Measurements from ENCODE around the gene TMEM59L. TPM values are rescaled to one million over a fixed set of nuclear protein-coding genes. Genes with fewer than 3 reads are reported as not detected.

TMEM59L gene
- total and polyA plus RNA-seq, 2 of the 13 experiments (the other 11 are each of a cell fraction or from before 2014, with no cell fraction given), result 0.97 to 5.5 TPM

GRCh38 chr19:18589380-18590272 lies 23.0 kb upstream of the TMEM59L start (continued):
- TF ChIP-seq ZMAT3 (CRISPR knock-in tag; conservative IDR thresholded peaks at IDR 0.05), result peak; percentile 95; the same call in 1 of the 2 replicates
- no peak for TF ChIP-seq ZNF337 (CRISPR knock-in tag; IDR thresholded peaks at IDR 0.05; ENCODE audit: borderline replicate concordance, low read depth)
- peak; percentile 21 for TF ChIP-seq TARDBP (CRISPR knock-in tag; IDR thresholded peaks at IDR 0.05)
- TF ChIP-seq, protein P1, sequence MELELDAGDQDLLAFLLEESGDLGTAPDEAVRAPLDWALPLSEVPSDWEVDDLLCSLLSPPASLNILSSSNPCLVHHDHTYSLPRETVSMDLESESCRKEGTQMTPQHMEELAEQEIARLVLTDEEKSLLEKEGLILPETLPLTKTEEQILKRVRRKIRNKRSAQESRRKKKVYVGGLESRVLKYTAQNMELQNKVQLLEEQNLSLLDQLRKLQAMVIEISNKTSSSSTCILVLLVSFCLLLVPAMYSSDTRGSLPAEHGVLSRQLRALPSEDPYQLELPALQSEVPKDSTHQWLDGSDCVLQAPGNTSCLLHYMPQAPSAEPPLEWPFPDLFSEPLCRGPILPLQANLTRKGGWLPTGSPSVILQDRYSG (CRISPR knock-in tag; IDR thresholded peaks at IDR 0.05), result peak; percentile 91
- TF ChIP-seq RERE (CRISPR knock-in tag; IDR thresholded peaks at IDR 0.05; ENCODE audit: low read depth), result 0 out of 2 replicates have a peak, but pooled peaks have one; percentile 27
- peak; percentile 73; the same call in 1 of the 2 replicates for TF ChIP-seq SNAI1 (CRISPR knock-in tag; IDR thresholded peaks at IDR 0.05; ENCODE audit: borderline replicate concordance)
- peak; percentile 72; the same call in 1 of the 2 replicates for TF ChIP-seq HOXD1 (CRISPR knock-in tag; IDR thresholded peaks at IDR 0.05)
- TF ChIP-seq ZEB1 (IDR thresholded peaks at IDR 0.05; ENCODE audit: insufficient replicate concordance, low read depth), result no peak
- peak; percentile 95; the same call in 1 of the 2 replicates for TF ChIP-seq ZNF616 (CRISPR knock-in tag; IDR thresholded peaks at IDR 0.05; ENCODE audit: low read depth)
- peak; percentile 84 for TF ChIP-seq ZNF609 (CRISPR knock-in tag; IDR thresholded peaks at IDR 0.05; ENCODE audit: borderline replicate concordance)
- TF ChIP-seq ZNF703 (CRISPR knock-in tag; IDR thresholded peaks at IDR 0.05; ENCODE audit: borderline replicate concordance), result no peak; the same call in 1 of the 2 replicates
- no peak for TF ChIP-seq ATAD3A (CRISPR knock-in tag; IDR thresholded peaks at IDR 0.05)
- no peak for TF ChIP-seq PHF21A (CRISPR knock-in tag; IDR thresholded peaks at IDR 0.05)
- TF ChIP-seq ZNF792 (CRISPR knock-in tag; IDR thresholded peaks at IDR 0.05), result peak; percentile 76; the same call in 1 of the 2 replicates
- TF ChIP-seq ZNF577 (CRISPR knock-in tag; IDR thresholded peaks at IDR 0.05; ENCODE audit: borderline replicate concordance, low read depth), result no peak
